22Rv1 (cell line): Measurements from ENCODE around the gene CUEDC1.

Experiments used
- H3K27ac ChIP-seq: fragments of 450-650 bp; 2 replicates; pipeline ENCODE4 v1.5.1; 2017
- ZFX ChIP-seq: fragments of 450-650 bp; IDR thresholded peaks from 2 replicates; pipeline ENCODE4 v1.6.1; 2017; ENCODE audit warnings: antibody characterized with exemption, borderline replicate concordance
- TF ChIP-seq, protein P1 (sequence below): fragments of 450-650 bp; IDR thresholded peaks from 2 replicates; pipeline ENCODE4 v1.5.1; 2017; ENCODE audit warnings: mild to moderate bottlenecking

The CUEDC1 gene

DNA sequence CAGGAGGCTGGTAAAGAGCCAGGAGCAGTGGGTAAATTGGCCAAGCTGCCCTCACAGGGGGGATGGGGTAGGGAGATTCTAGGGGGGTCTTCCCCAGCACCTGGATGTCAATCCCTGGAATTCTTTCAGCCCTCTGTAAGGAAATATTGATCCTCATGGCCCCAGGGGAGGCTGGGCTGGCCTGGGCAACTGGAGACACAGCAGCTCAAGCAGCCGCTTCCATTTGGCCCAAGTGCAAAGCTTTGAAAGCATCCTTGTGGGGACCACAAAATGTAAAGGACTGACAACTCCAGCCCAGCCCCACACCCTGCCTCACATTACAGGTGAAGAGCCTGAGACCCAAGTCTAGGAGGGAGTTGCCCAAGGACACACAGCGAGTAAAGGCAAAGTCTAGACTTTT is 66.0 kb downstream of the CUEDC1 start:
- H3K27ac ChIP-seq: no peak overlapping the region
- TF ChIP-seq, protein P1, sequence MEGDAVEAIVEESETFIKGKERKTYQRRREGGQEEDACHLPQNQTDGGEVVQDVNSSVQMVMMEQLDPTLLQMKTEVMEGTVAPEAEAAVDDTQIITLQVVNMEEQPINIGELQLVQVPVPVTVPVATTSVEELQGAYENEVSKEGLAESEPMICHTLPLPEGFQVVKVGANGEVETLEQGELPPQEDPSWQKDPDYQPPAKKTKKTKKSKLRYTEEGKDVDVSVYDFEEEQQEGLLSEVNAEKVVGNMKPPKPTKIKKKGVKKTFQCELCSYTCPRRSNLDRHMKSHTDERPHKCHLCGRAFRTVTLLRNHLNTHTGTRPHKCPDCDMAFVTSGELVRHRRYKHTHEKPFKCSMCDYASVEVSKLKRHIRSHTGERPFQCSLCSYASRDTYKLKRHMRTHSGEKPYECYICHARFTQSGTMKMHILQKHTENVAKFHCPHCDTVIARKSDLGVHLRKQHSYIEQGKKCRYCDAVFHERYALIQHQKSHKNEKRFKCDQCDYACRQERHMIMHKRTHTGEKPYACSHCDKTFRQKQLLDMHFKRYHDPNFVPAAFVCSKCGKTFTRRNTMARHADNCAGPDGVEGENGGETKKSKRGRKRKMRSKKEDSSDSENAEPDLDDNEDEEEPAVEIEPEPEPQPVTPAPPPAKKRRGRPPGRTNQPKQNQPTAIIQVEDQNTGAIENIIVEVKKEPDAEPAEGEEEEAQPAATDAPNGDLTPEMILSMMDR: no peak
- TF ChIP-seq ZFX: no peak

DNA sequence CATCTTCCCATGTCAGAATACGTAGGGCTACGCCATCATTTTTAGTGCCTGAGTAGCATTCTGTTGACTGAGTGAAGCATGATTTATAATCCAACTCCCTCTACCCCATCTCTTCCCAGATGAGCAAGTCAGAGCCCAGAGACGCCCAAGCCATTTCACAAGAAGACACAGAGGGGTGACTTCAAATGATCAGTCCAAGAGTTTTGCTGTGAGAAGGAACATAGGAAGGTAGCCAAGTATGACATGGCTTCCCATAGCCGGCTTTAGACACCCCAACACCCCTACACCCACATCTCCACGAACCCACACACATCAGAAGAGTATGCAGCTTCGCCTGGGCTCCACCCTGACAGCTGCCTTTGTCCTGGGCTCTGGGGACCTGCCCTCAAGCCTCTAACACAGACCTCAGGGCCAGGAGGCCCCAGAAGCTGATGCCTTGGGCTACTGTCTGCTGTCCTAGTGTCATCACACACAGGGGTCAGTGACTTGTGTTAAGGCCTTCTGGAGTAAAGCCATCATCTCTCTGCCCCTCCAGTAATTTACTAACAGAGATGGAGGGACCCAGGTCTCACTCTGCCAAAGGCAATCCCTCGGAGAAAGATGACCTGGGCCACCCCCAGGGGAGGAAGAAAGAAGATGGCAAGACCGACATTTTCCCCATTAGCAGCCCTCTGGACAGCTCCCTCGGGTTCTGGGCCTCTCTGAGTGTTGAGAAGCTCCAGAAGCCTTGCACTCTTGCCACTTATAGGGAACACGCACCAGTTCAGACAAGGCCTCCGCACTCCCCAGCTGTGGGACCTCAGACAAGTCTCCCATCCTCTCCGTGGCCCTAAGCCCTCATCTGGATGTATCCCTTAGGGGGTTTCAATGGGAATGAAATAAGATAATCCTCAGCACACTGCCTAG is 66.6 kb downstream of the CUEDC1 start:
- H3K27ac ChIP-seq: no peak overlapping the region
- TF ChIP-seq, protein P1: no peak
- no peak for TF ChIP-seq ZFX

DNA sequence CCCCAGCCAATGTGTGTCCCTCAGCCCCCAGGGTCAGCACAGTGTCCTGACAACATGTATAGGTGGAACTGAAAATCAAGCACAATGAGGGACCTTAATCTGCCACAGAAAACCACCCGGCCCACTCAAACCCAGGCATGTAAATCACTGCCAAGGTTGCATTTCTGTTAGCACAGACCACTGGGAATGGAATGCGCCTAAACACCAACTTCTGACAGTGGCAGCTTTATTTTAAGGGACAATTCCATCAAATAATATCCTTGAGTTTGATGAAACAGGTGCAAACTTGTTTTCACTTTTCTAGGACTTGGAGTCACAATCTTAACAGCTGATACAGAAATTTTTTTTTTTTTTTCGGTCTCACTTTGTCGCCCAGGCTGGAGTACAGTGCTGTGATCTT is 68.1 kb downstream of the CUEDC1 start:
- TF ChIP-seq, protein P1: no peak
- TF ChIP-seq ZFX: no peak
- no peak overlapping the region for H3K27ac ChIP-seq

DNA sequence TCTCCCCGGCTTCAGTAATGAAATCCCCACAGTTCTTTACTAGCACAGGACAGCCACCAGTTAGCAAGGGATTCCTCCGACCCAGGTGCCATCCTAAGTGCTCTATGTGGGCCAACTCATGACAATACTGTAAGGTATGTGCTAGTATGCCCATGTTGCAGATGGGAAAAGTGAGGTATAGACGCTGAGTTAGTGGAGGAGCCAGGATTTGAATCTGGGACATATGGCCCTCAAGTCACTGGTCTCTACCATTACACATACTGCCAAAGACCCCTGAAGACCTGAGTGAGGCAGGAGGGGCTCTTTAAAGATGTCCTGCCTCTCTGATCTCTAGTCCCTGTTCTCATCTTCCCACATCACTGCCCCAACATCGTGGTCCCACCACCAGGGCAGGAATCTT is 69.2 kb downstream of the CUEDC1 start:
- no peak for TF ChIP-seq ZFX
- TF ChIP-seq, protein P1: no peak
- H3K27ac ChIP-seq: no peak overlapping the region

DNA sequence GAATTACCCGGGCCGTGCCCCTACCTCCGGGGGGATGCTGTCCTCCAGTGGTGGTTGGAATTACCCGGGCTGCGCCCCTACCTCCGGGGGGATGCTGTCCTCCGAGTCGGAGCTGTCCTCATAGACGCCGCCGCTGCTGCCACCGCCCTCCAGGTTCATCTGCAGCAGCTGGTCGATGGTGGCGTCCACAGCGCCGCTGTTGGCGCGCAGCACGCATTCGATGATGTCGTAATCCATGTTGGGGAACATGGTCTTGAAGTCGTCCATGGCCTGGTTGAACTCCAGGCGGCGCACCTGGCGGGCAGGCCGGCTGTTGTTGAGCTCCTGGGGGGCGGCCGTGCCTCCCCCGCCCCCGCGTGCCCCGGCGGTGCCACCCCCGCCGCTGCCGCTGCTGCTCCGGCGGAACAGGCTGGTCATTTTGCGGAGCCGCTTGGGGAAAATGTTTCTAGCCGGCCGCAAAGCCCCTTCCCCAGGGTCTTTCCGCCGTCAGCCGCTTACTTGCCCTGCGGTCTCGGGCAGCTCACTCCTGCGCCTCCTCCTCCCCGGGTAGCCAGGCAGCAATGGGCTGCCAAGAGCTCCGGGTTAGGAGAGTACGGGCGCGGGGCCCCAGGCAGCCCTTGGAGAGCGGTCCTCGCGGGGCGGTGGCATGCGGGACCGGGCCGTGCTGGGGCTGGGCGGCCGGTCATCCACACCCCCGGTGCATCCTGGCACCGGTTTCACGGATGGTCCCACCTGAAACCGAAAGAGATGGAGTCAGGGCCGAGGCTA is 69.9 kb downstream of the CUEDC1 start:
- H3K27ac ChIP-seq: no peak overlapping the region
- TF ChIP-seq, protein P1: no peak
- TF ChIP-seq ZFX: no peak

DNA sequence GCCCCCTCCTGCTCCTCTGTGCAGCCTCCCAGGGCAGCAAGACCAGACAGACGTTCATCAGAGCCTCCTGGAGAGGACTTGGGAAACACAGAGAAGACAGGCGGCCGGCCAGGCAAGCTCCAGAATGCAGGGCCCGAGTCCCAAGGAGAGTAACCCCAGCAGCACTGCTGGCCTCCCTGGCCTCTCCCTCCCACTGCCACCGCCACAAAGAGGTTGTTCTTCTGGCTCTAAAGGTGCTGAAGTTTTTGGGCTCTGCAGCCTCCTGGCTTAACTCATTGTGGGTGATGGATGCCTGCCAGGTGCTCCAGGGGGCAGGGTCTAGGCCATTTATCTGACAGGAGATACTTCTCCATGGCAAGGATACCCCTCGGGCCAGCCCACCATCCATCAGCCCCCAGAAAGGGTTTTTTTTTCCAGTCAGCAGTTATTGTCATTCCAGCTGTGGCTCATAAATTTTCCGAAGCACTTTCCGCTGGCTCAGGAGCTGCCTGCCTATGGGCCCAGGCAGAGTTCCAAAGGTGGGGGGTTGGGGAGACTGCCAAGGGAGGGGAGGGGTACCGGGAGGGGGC is 73.3 kb downstream of the CUEDC1 start:
- no peak for TF ChIP-seq ZFX
- TF ChIP-seq, protein P1: no peak

More for the DNA sequence above, 73.3 kb downstream of the CUEDC1 start:
- H3K27ac ChIP-seq: no peak overlapping the region
